Astrocyte of the cerebellum (primary cell): ENCODE measurements around the gene C16orf92.

Source experiments
- DNase-seq: peaks from one replicate; pipeline ENCODE4 v3.0.0-alpha.2; 2011; ENCODE audit warnings: low read depth
- H3K4me3 ChIP-seq: 2 replicates; pipeline ENCODE4 v1.5.1; 2011; ENCODE audit warnings: mild to moderate bottlenecking, low read depth, low read length, moderate library complexity
- in situ Hi-C: cut with HindIII; loops from 2 replicates; pipeline ENCODE4 v1.10.0; 2017; ENCODE audit warnings: low sequenced_read_pairs
- TF ChIP-seq, protein P1 (sequence below): IDR thresholded peaks from 2 replicates; pipeline ENCODE4 v1.5.1; 2012; ENCODE audit warnings: low read length, low read depth, moderate library complexity, mild to moderate bottlenecking; ENCODE audit errors: missing control alignments

The C16orf92 gene

DNA sequence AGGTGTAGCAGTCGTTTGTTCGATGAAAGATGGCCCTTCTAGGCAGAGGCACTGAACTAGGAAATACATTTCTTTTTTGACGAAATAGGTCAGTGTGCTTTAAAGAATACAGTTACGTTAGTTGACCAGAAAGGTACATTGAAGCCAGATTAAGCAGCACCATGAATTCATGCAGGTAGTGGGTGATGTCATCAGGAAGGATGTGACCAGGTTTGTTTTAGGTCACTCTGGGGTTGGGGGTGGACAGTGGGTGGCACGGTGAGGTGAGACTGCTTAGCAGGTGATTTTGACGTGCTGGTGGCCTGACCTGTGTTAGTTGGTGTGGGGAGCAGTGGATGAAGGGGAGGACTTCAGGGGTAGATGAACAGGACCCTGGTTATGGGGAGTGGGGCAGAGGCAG, 23.4 kb upstream of the C16orf92 start:
- no peak overlapping the region for H3K4me3 ChIP-seq
- DNase-seq: no peak
- TF ChIP-seq, protein P1, sequence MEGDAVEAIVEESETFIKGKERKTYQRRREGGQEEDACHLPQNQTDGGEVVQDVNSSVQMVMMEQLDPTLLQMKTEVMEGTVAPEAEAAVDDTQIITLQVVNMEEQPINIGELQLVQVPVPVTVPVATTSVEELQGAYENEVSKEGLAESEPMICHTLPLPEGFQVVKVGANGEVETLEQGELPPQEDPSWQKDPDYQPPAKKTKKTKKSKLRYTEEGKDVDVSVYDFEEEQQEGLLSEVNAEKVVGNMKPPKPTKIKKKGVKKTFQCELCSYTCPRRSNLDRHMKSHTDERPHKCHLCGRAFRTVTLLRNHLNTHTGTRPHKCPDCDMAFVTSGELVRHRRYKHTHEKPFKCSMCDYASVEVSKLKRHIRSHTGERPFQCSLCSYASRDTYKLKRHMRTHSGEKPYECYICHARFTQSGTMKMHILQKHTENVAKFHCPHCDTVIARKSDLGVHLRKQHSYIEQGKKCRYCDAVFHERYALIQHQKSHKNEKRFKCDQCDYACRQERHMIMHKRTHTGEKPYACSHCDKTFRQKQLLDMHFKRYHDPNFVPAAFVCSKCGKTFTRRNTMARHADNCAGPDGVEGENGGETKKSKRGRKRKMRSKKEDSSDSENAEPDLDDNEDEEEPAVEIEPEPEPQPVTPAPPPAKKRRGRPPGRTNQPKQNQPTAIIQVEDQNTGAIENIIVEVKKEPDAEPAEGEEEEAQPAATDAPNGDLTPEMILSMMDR: no peak
- in situ Hi-C loops: no loop called here

DNA sequence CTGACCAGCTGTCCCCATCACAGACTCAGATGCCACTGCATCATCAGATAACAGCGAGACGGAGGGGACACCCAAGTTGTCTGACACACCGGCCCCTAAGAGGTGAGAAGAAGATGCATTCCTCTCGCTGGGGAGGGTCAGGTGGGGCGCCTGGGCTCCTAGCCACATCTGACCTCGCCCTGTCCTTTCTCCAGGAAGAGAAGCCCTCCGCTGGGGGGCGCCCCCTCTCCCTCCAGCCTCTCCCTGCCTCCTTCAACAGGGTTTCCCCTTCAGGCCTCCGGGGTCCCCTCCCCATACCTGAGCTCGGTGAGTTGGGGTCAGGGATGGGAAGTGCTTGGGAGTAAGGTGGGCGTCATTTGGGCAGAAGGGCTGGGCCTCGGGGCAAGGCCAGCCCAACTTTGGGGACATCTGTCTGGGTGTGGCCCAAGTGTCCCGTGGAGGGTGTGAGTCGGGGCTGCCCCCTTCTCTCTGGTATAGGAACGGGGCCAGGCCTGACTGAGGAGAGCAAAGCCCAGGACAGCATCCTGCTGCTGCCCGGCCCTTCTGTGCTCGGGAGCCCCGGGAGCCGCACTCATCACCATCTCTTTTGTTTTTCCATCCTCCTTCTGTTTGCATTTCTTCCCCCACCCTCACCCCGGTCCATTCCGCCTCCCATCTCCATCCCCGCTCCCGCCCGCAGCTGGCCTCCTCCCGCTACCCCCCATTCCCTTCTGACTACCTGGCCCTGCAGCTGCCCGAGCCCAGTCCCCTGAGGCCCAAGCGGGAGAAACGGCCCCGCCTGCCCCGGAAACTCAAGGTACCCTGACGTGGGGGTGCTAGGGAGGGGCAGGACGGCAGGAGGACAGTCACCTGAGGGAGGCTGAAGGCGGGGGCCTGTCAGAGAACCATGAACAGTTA, 22.0 kb upstream of the C16orf92 start:
- TF ChIP-seq, protein P1: no peak
- in situ Hi-C loops: no loop called here
- no peak overlapping the region for H3K4me3 ChIP-seq
- no peak for DNase-seq

DNA sequence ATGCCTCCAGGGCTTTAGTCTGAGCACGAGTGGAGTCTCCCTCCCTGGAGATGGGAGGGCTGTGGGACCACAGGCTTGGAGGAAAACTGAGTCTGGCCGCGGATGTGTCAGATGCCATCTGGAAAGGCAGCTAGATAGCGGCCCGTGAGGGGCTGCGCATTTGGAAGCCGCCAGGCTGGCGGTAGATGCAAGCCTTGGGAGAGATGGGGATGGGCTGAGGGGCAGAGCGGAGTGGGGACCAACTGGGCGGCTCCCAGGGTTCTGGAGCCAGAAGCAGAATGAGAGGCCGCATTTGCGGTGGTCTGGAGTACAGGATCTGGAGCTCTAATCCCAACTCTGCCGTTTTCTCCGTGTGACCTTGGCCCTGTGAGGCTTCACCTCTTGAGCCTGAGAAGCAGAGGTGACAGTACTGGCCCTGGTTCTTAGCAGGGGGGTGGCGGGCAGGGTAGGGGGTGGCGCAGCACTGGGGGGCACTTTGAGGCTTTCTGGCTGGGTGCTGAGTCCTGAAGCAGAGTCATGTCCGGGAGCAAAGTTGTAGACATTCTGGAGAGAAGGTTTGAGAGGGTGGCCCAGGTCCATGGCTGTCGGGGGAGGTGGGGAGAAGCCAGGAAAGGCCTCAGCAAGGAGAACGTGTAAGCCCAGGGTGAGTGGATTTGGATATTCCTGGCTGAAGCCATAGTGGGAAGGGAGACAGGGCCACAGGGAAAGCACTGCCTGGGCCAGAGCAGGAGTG, 20.2 kb upstream of the C16orf92 start:
- TF ChIP-seq, protein P1: no peak
- H3K4me3 ChIP-seq: no peak overlapping the region
- no peak for DNase-seq
- in situ Hi-C loops: no loop called here

DNA sequence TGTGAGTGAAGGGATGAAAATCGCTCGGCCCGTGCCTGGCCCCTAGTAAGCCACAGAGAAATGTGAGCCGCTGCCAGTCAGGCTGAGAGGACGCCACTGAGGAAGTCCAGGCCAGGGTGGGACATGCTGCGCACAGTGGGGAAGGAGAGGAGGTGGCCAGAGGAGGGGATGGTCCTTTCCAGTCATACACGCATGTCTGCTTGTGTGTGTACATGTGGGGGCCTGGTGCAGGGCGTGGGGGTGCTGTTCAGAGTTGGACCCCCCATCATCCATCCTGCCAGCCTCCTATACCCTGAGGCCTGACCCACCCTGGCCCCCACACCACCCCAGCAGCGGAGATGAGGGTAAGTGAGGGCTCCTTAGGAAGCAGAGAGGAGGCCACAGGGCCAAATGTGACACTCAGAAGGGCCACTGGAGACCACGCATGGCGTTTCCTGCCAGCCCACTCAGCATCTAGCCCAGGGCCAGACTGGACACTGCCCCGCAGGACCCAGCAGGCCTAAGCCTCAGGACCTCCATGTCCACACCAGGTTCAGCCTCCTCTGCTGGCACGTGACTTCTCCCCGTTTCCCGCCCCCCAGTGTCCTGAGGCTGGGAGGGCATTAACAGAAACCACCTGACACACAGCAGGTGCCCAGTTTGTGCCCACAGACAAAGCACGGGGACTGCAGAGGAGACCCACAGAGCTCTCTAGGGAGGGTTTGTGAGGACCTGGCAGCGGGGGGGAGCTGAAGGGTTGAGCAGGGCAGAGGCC, 19.2 kb upstream of the C16orf92 start:
- no peak for DNase-seq
- H3K4me3 ChIP-seq: no peak overlapping the region
- TF ChIP-seq, protein P1: no peak
- in situ Hi-C loops: no loop called here

DNA sequence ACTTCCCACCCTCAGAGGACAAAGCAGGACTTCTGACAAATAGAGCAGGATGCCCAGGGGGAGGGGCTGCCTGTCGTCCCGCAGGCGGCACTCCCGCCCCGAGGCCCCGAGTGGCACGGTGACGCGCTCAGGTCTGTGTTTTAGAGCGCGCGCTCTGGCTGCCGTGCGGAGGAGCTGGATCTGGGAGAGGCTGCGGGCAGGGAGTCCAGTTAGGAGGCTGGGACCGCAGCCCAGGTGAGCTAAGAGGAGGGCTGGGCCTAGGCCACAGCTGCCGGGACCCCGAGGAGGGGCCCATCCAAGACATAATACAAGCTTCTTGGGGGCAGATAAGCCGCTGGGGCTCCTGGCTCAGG, 18.6 kb upstream of the C16orf92 start:
- in situ Hi-C loops: no loop called here
- TF ChIP-seq, protein P1: no peak
- H3K4me3 ChIP-seq: no peak overlapping the region
- no peak for DNase-seq

DNA sequence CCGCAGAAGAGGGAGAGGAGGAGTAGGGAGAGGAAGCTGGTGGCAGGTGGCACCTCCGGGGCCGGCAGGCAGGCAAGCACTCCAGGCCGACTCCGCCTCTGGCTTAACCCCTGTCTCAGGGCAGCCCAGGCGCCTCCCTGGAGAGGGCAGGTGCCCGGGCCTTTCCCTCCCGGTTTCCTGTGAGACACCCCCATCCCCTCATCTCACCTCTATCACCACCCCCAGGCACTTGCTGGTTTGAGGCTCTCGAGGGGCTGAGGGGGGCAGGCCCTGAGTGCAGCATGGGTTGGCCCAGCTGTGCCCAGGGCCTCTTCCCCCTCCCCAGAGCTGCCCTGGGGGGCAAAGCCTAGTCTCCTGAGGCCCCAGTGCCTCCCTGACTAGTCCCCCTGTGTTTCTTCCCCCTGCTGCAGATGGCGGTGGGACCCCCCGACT, 18.2 kb upstream of the C16orf92 start:
- H3K4me3 ChIP-seq: no peak overlapping the region
- TF ChIP-seq, protein P1: no peak
- in situ Hi-C loops: no loop called here
- no peak for DNase-seq
